CD4-positive, alpha-beta T cell (primary cell): Measurements from ENCODE around the gene ALK. TPM values are rescaled to one million over a fixed set of nuclear protein-coding genes. Genes with fewer than 3 reads are reported as not detected.

ENCODE experiments used
- ATAC-seq: fragments of 200-7000 bp; cut with Tn5 transposase; one replicate; pipeline ENCODE4 v1.10.0; 2022; ENCODE audit warnings: mild to moderate bottlenecking; ENCODE audit not compliant: poor library complexity
- CTCF ChIA-PET: fragments of 350-600 bp; sonication (Branson Sonifier 250); formaldehyde crosslinking; loops from one replicate; lab custom pipeline; 2021; ENCODE audit warnings: antibody characterized with exemption, inconsistent platforms; lab: Charles Lee
- POLR2A ChIA-PET: fragments of 350-600 bp; sonication (Branson Sonifier 250); formaldehyde crosslinking; loops from one replicate; lab custom pipeline; 2021; ENCODE audit warnings: antibody characterized with exemption, inconsistent platforms; lab: Charles Lee
- DNase-seq, 14 experiments: peaks; one replicate each; pipeline ENCODE4 v3.0.0-alpha.2; 2013 to 2020; ENCODE audit warnings: mixed read lengths in 2 of 14
- H3K27ac ChIP-seq, 2 donors: one replicate each; pipeline versions ENCODE4 v1.5.1 to v1.7.0; 2013; ENCODE audit warnings: low read length in 2 of 2, low read depth in 1 of 2, mild to moderate bottlenecking in 1 of 2
- H3K27me3 ChIP-seq, 2 experiments: 1 replicate in 1 of 2; 2 replicates in 1 of 2; pipeline versions ENCODE4 v1.6.1 to v1.7.0; 2013; ENCODE audit warnings: low read length in 2 of 2, control low read depth in 1 of 2, mild to moderate bottlenecking in 1 of 2, moderate library complexity in 1 of 2; ENCODE audit not compliant: insufficient read depth in 2 of 2, control insufficient read depth in 1 of 2
- H3K36me3 ChIP-seq: one replicate; pipeline ENCODE4 v1.6.1; 2013; ENCODE audit warnings: low read length, control low read depth; ENCODE audit not compliant: insufficient read depth
- H3K4me1 ChIP-seq: one replicate; pipeline ENCODE4 v1.6.1; 2013; ENCODE audit warnings: low read length, control low read depth; ENCODE audit not compliant: insufficient read depth
- H3K4me3 ChIP-seq: one replicate; pipeline ENCODE4 v1.5.1; 2013; ENCODE audit warnings: mild to moderate bottlenecking, low read length, moderate library complexity
- H3K9me3 ChIP-seq, 2 experiments: 1 replicate in 1 of 2; 2 replicates in 1 of 2; pipeline versions ENCODE4 v1.6.1 to v1.7.0; 2013; ENCODE audit warnings: low read length in 2 of 2, mild to moderate bottlenecking in 2 of 2, control low read depth in 1 of 2, moderate library complexity in 1 of 2; ENCODE audit not compliant: control insufficient read depth in 1 of 2, insufficient read depth in 1 of 2
- H3K27ac Mint-ChIP-seq: one replicate; pipeline ENCODE4 v1.8.0; 2020; ENCODE audit warnings: mixed read lengths
- H3K27me3 Mint-ChIP-seq: one replicate; pipeline ENCODE4 v1.8.0; 2021; ENCODE audit warnings: mixed read lengths
- H3K36me3 Mint-ChIP-seq: one replicate; pipeline ENCODE4 v1.8.0; 2021; ENCODE audit warnings: low read depth, mixed read lengths
- H3K4me1 Mint-ChIP-seq: one replicate; pipeline ENCODE4 v1.8.0; 2021; ENCODE audit warnings: low read depth, mixed read lengths
- H3K4me3 Mint-ChIP-seq: one replicate; pipeline ENCODE4 v1.8.0; 2020; ENCODE audit warnings: mild to moderate bottlenecking, mixed read lengths
- H3K9me3 Mint-ChIP-seq: one replicate; pipeline ENCODE4 v1.8.0; 2020; ENCODE audit warnings: mixed read lengths
- intact Hi-C, 2 experiments: fragments of 100-400 bp; cut with DNase I in 1 of 2; cut with micrococcal nuclease in 1 of 2; formaldehyde crosslinking; loops; one replicate each; pipeline versions ENCODE4 v1.15.1 to v1.9.0; 2023 to 2025; cut with DNase I, micrococcal nuclease
- total RNA-seq, 174 experiments: library from RNA in 2 of 174; stranded (reverse) in 2 of 174; gene quantifications; one replicate each; pipeline ENCODE4 v1.2.3 and lab custom pipeline; 2021 to 2026
- TF ChIP-seq, protein P1 (sequence below): fragments of 200-600 bp; IDR thresholded peaks from one replicate; pipeline ENCODE4 v1.8.0; 2022; ENCODE audit warnings: antibody characterized with exemption, mild to moderate bottlenecking

The ALK gene
- total RNA-seq, 2 experiments from 2014 or later, result not detected

DNA sequence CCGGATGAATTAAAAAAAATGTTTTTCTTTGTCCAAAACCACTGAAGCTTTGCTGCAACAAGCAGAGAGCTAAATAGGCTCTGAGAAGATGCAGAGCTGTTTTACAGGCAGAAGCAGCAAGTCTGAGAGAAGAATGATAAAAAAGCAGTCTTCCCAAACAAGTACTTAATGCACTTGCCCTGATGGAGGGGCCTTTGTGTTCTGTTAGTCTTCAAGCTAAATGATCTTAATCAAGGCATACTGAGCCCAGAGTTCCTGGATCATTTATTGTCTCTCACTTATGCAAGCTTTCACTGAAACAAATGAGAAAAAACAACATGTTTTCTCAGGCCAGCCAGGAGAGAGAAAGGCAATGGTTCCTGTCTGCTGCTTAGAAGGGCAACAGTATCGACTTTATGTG, 653.7 kb downstream of the ALK start:
- no peak overlapping the region for H3K27ac ChIP-seq
- Mint-ChIP-seq H3K36me3 (no peaks in the 10 kb centered on the region), H3K4me3 (no peak overlapping the region), H3K9me3 (peaks cover 3% of the 10 kb centered on the region), H3K4me1 (no peaks in the 10 kb centered on the region), H3K27me3 (peaks cover 44% of the 10 kb centered on the region), H3K27ac (no peak overlapping the region)
- POLR2A ChIA-PET, result no interaction called here
- TF ChIP-seq, protein P1, sequence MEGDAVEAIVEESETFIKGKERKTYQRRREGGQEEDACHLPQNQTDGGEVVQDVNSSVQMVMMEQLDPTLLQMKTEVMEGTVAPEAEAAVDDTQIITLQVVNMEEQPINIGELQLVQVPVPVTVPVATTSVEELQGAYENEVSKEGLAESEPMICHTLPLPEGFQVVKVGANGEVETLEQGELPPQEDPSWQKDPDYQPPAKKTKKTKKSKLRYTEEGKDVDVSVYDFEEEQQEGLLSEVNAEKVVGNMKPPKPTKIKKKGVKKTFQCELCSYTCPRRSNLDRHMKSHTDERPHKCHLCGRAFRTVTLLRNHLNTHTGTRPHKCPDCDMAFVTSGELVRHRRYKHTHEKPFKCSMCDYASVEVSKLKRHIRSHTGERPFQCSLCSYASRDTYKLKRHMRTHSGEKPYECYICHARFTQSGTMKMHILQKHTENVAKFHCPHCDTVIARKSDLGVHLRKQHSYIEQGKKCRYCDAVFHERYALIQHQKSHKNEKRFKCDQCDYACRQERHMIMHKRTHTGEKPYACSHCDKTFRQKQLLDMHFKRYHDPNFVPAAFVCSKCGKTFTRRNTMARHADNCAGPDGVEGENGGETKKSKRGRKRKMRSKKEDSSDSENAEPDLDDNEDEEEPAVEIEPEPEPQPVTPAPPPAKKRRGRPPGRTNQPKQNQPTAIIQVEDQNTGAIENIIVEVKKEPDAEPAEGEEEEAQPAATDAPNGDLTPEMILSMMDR, result no peak
- no peaks in the 10 kb centered on the region for H3K36me3 ChIP-seq
- intact Hi-C loops, result no loop called here
- peaks cover 0 to 4% of the 10 kb centered on the region in 2 experiments for H3K9me3 ChIP-seq
- CTCF ChIA-PET, result no interaction called here
- H3K4me3 ChIP-seq, result no peak overlapping the region
- no peak for ATAC-seq
- H3K4me1 ChIP-seq, result no peaks in the 10 kb centered on the region
- H3K27me3 ChIP-seq, result peaks cover 2 to 4% of the 10 kb centered on the region in 2 experiments
- DNase-seq, result no peak

DNA sequence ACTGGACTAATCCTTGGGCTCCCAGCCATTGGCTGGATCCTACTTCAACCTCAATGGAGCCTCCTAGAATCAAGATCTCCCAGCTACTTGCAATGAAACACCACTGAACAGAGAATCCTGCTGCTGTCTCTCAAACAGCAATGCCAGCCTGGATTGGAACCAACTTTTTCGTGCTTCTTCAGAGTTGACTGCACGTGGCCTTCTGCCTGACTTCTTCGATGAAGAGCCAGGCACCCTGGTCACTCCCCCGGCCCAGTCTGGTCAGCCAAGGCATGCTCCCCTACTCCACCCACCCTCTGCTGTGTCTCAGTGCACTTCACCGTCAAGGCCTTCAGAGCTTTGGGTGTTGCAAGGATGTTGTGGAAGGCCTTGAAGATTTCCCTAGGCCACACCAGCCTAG, 657.5 kb downstream of the ALK start:
- ChIA-PET POLR2A (no interaction called here), CTCF (no interaction called here)
- Histone ChIP-seq H3K9me3 (peaks cover 0 to 4% of the 10 kb centered on the region in 2 experiments), H3K36me3 (no peaks in the 10 kb centered on the region), H3K27me3 (peaks cover 0 to 8% of the 10 kb centered on the region in 2 experiments), H3K4me3 (no peak overlapping the region), H3K27ac (no peak overlapping the region), H3K4me1 (no peaks in the 10 kb centered on the region)
- no peak overlapping the region for H3K4me3 Mint-ChIP-seq
- TF ChIP-seq, protein P1, result no peak
- intact Hi-C loops, result no loop called here
- peaks cover 64% of the 10 kb centered on the region for H3K27me3 Mint-ChIP-seq
- H3K27ac Mint-ChIP-seq, result no peak overlapping the region
- DNase-seq (no peak), ATAC-seq (no peak)
- H3K9me3 Mint-ChIP-seq, result peaks cover 3% of the 10 kb centered on the region
- H3K4me1 Mint-ChIP-seq, result no peaks in the 10 kb centered on the region
- H3K36me3 Mint-ChIP-seq, result no peaks in the 10 kb centered on the region

DNA sequence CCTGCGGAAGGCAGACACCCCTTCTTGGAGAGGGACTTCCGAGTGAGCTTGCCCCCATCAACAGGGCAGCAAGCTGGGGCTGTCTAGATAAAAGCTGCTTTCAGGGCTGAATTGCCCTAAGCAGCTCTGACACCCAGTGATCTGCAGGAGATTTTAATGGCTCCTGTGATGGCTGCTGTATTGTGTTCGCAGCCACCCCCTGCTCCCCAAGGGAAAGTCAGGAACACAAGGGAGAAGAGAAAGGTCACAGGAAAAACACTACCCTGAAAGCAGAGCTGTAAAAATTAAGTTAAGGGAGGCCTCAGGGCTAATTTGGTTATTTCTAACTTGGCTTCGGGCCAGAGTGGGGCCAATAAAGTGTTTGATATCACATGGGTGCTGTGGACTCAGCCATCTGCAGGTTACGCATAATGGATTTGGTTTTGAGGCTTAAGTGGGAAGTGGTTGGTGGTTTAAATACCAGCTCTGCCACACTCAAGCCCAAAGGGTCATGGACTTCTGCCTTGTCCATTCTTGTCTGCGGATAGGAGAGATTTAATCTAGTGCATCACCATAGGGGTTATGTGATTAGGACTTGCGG, 658.6 kb downstream of the ALK start:
- Mint-ChIP-seq H3K36me3 (no peaks in the 10 kb centered on the region), H3K9me3 (peaks cover 3% of the 10 kb centered on the region), H3K27ac (no peak overlapping the region), H3K4me3 (no peak overlapping the region), H3K4me1 (no peaks in the 10 kb centered on the region), H3K27me3 (peaks cover 61% of the 10 kb centered on the region)
- intact Hi-C loops, result no loop called here
- TF ChIP-seq, protein P1, result no peak
- Histone ChIP-seq H3K9me3 (peaks cover 0 to 4% of the 10 kb centered on the region in 2 experiments), H3K27ac (no peak overlapping the region), H3K36me3 (no peaks in the 10 kb centered on the region), H3K27me3 (peaks cover 0 to 8% of the 10 kb centered on the region in 2 experiments), H3K4me1 (no peaks in the 10 kb centered on the region), H3K4me3 (no peak overlapping the region)
- ATAC-seq (no peak), DNase-seq (no peak)
- CTCF ChIA-PET, result no interaction called here
- POLR2A ChIA-PET, result no interaction called here
